Amniotic epithelial cell (primary cell): ENCODE results near the gene RNU5B-1.

ENCODE experiments used
- DNase-seq: peaks from one replicate; pipeline ENCODE4 v3.0.0-alpha.2; 2010; ENCODE audit warnings: low read depth

Gene RNU5B-1

GRCh38 chr15:65289261-65289854 lies 15.1 kb upstream of the RNU5B-1 start:
- peak; percentile 20 for DNase-seq

- no peak for DNase-seq
These were observed 14.2 kb upstream of the RNU5B-1 start for GRCh38 chr15:65290228-65290627.

GRCh38 chr15:65292938-65293518 lies 11.4 kb upstream of the RNU5B-1 start:
- peak; percentile 68 for DNase-seq

GRCh38 chr15:65298731-65299130 lies 5.7 kb upstream of the RNU5B-1 start:
- DNase-seq, result no peak

GRCh38 chr15:65300924-65301441 lies 3.5 kb upstream of the RNU5B-1 start:
- DNase-seq, result no peak

- no peak for DNase-seq
These were observed 2.4 kb upstream of the RNU5B-1 start for GRCh38 chr15:65302061-65302460.

- peak; percentile 52 for DNase-seq
These were observed 643 bp upstream of the RNU5B-1 start for GRCh38 chr15:65303687-65304380.

GRCh38 chr15:65305150-65305758 lies 777 bp downstream of the RNU5B-1 start:
- DNase-seq, result no peak

- DNase-seq, result no peak
These were observed 1.3 kb downstream of the RNU5B-1 start for GRCh38 chr15:65305776-65306175.

GRCh38 chr15:65306551-65306950 lies 2.1 kb downstream of the RNU5B-1 start:
- DNase-seq, result no peak

GRCh38 chr15:65307978-65308377 lies 3.5 kb downstream of the RNU5B-1 start:
- no peak for DNase-seq

- DNase-seq, result peak; percentile 49
These were observed 5.5 kb downstream of the RNU5B-1 start for GRCh38 chr15:65309882-65310418.

- DNase-seq, result peak; percentile 64
These were observed 6.1 kb downstream of the RNU5B-1 start for GRCh38 chr15:65310431-65311137.

- no peak for DNase-seq
These were observed 7.3 kb downstream of the RNU5B-1 start for GRCh38 chr15:65311760-65312159.

- no peak for DNase-seq
These were observed 8.0 kb downstream of the RNU5B-1 start for GRCh38 chr15:65312400-65312916.

- peak; percentile 69 for DNase-seq
These were observed 14.4 kb downstream of the RNU5B-1 start for GRCh38 chr15:65318870-65319356.

GRCh38 chr15:65323071-65323511 lies 18.6 kb downstream of the RNU5B-1 start:
- peak; percentile 72 for DNase-seq

GRCh38 chr15:65326117-65326526 lies 21.6 kb downstream of the RNU5B-1 start:
- DNase-seq, result peak; percentile 14

- DNase-seq, result no peak
These were observed 22.3 kb downstream of the RNU5B-1 start for GRCh38 chr15:65326818-65327217.

GRCh38 chr15:65327651-65328393 lies 23.3 kb downstream of the RNU5B-1 start:
- DNase-seq, result no peak
